ENCODE measurements around the gene SPOP. TPM values are rescaled to one million over a fixed set of nuclear protein-coding genes. Genes with fewer than 3 reads are reported as not detected.

Gene SPOP
- total and polyA plus RNA-seq, 9 of the 15 experiments (the other 6 are each of a cell fraction or from before 2014, with no cell fraction given), result 34.2 to 65.9 (median 39.7) TPM

- TF ChIP-seq FIP1L1 (IDR thresholded peaks at IDR 0.05; ENCODE audit: low read depth, low read length, poor library complexity, severe bottlenecking) (no peak), ZNF668 (CRISPR knock-in tag; IDR thresholded peaks at IDR 0.05) (no peak), SETDB1 (IDR thresholded peaks at IDR 0.05; ENCODE audit: low read length) (no peak), GTF2F1 (IDR thresholded peaks at IDR 0.05; ENCODE audit: low read depth, low read length) (no peak), KDM4B (IDR thresholded peaks at IDR 0.05; ENCODE audit: borderline replicate concordance in 2 of 2, low read depth in 1 of 2) (no peak), NFIC (IDR thresholded peaks at IDR 0.05) (no peak), CTBP1 (IDR thresholded peaks at IDR 0.05; ENCODE audit: borderline replicate concordance) (0 out of 2 replicates have a peak, but pooled peaks have one; percentile 52), TCF7 (IDR thresholded peaks at IDR 0.05; ENCODE audit: borderline replicate concordance) (peak; percentile 43; the same call in 1 of the 2 replicates), ZNF395 (CRISPR knock-in tag; IDR thresholded peaks at IDR 0.05) (no peak), DMBX1 (CRISPR knock-in tag; IDR thresholded peaks at IDR 0.05; ENCODE audit: borderline replicate concordance) (no peak), UBTF (IDR thresholded peaks at IDR 0.05; ENCODE audit: borderline replicate concordance in 1 of 2, low read depth in 2 of 2, low read length in 2 of 2) (0 out of 4 replicates have a peak, but pooled peaks of 1 of the 2 experiments have one; percentile 41), CC2D1A (IDR thresholded peaks at IDR 0.05) (0 out of 2 replicates have a peak, but pooled peaks have one; percentile 43), PML (IDR thresholded peaks at IDR 0.05; ENCODE audit: low read length) (no peak), CUX1 (CRISPR knock-in tag; IDR thresholded peaks at IDR 0.05) (no peak), ZNF23 (CRISPR knock-in tag; IDR thresholded peaks at IDR 0.05) (no peak), ZNF77 (CRISPR knock-in tag; IDR thresholded peaks at IDR 0.05) (no peak), RBFOX2 (IDR thresholded peaks at IDR 0.05; ENCODE audit: low read depth, low read length) (peak; percentile 30; the same call in 1 of the 2 replicates)
Observed at GRCh38 chr17:49556223-49556943, 121.5 kb downstream of the SPOP start (continued).
